Measurements from ENCODE around the gene SHROOM1.

GRCh38 chr5:132853323-132853722, 22.9 kb upstream of the SHROOM1 start:
- TF ChIP-seq ZNF274 (IDR thresholded peaks at IDR 0.05; ENCODE audit: low read depth, low read length) (no peak), SUZ12 (IDR thresholded peaks at IDR 0.05; ENCODE audit: extremely low read depth, insufficient read depth, insufficient read length) (no peak), YY1 (IDR thresholded peaks at IDR 0.05; ENCODE audit: insufficient read depth, insufficient read length) (no peak)
